GM23248 (cell line): Measurements from ENCODE around the gene AKAP14. TPM values are rescaled to one million over a fixed set of nuclear protein-coding genes. Genes with fewer than 3 reads are reported as not detected.
A peak's percentile ranks its signal among the peaks of the same experiment; 100 is the strongest.

ENCODE experiments used
- DNase-seq: peaks from one replicate; pipeline ENCODE4 v3.0.0-alpha.2; 2015
- H2AFZ ChIP-seq: fragments of 200-600 bp; sonication (generic); 2 replicates; pipeline ENCODE4 v1.6.1; 2016; ENCODE audit warnings: antibody characterized with exemption
- H3F3A ChIP-seq: fragments of 200-600 bp; sonication (generic); 2 replicates; pipeline ENCODE4 v1.6.1; 2016; ENCODE audit warnings: mild to moderate bottlenecking, antibody characterized with exemption, mixed run types; ENCODE audit not compliant: insufficient read depth
- H3K27ac ChIP-seq: fragments of 200-600 bp; sonication (generic); 2 replicates; pipeline ENCODE4 v1.5.1; 2016; ENCODE audit warnings: mild to moderate bottlenecking
- H3K27me3 ChIP-seq: fragments of 200-600 bp; sonication (generic); replicated peaks from 2 replicates; pipeline ENCODE4 v1.6.1; 2016; ENCODE audit warnings: mild to moderate bottlenecking; ENCODE audit not compliant: insufficient read depth
- H3K36me3 ChIP-seq: fragments of 200-600 bp; sonication (generic); 2 replicates; pipeline ENCODE4 v1.6.1; 2016; ENCODE audit warnings: low read depth, mild to moderate bottlenecking
- H3K4me1 ChIP-seq: fragments of 200-600 bp; sonication (generic); 2 replicates; pipeline ENCODE4 v1.6.1; 2016; ENCODE audit warnings: mild to moderate bottlenecking; ENCODE audit not compliant: insufficient read depth
- H3K4me2 ChIP-seq: fragments of 200-600 bp; sonication (generic); one replicate; pipeline ENCODE4 v1.6.1; 2016; ENCODE audit warnings: mild to moderate bottlenecking; ENCODE audit not compliant: unreplicated experiment
- H3K4me3 ChIP-seq: fragments of 200-600 bp; sonication (generic); 2 replicates; pipeline ENCODE4 v1.5.1; 2016; ENCODE audit warnings: mild to moderate bottlenecking
- H3K79me2 ChIP-seq: fragments of 200-600 bp; sonication (generic); 2 replicates; pipeline ENCODE4 v1.6.1; 2016; ENCODE audit warnings: mild to moderate bottlenecking; ENCODE audit not compliant: insufficient read depth
- H3K9ac ChIP-seq: fragments of 200-600 bp; sonication (generic); 2 replicates; pipeline ENCODE4 v1.6.1; 2016; ENCODE audit warnings: mild to moderate bottlenecking
- H3K9me2 ChIP-seq: fragments of 200-600 bp; sonication (generic); 2 replicates; pipeline ENCODE4 v1.6.1; 2016; ENCODE audit warnings: mixed run types, mild to moderate bottlenecking, moderate library complexity; ENCODE audit not compliant: insufficient read depth
- H3K9me3 ChIP-seq: fragments of 200-600 bp; sonication (generic); one replicate; pipeline ENCODE4 v1.6.1; 2017; ENCODE audit warnings: low read depth
- H4K20me1 ChIP-seq: fragments of 200-600 bp; sonication (generic); 2 replicates; pipeline ENCODE4 v1.6.0; 2016; ENCODE audit not compliant: insufficient read depth
- EZH2 ChIP-seq: fragments of 200-600 bp; sonication (generic); IDR thresholded peaks from 2 replicates; pipeline ENCODE4 v1.6.1; 2018; ENCODE audit warnings: antibody characterized with exemption, mild to moderate bottlenecking; ENCODE audit not compliant: insufficient read depth, poor library complexity, severe bottlenecking
- EZH2phosphoT487 ChIP-seq: fragments of 200-600 bp; sonication (generic); IDR thresholded peaks from 2 replicates; pipeline ENCODE4 v1.6.1; 2018; ENCODE audit warnings: antibody characterized with exemption, moderate library complexity, mild to moderate bottlenecking, low read depth; ENCODE audit not compliant: insufficient read depth
- WGBS, 2 experiments: methylation state at CpG; one replicate each; pipeline ENCODE4 v1.1.6; 2015 to 2017; ENCODE audit warnings: low lambda C conversion rate in 2 of 2, low coverage in 1 of 2; ENCODE audit errors: missing lambda C conversion rate in 2 of 2; 5-methylcytosine and 5-hydroxymethylcytosine counted together
- in situ Hi-C: fragments of 300-500 bp; cut with MboI; formaldehyde crosslinking; loops from 2 replicates; pipeline ENCODE4 v1.15.0; 2020
- polyA plus RNA-seq: library from polyadenylated mRNA; unstranded; fragments of >200 nt; fragmentation: Nextera tagmentation; extraction: Ambion mirVana; gene quantifications from 2 replicates; pipeline ENCODE4 v1.2.1, GENCODE V29; 2016
- total RNA-seq: library from RNA; depleted of rRNA; stranded (reverse); fragments of >200 nt; shearing (Covaris generic); gene quantifications from 2 replicates; pipeline ENCODE4 v1.2.3, GENCODE V29; 2014

AKAP14 gene
- total and polyA plus RNA-seq, 2 experiments from 2014 or later: not detected

GRCh38 chrX:119871245-119871598, 24.5 kb upstream of the AKAP14 start:
- Histone ChIP-seq H3K9me3 (no peaks in the 10 kb centered on the region), H3K27me3 (no peaks in the 10 kb centered on the region), H3K27ac (peak overlapping the region; percentile 98), H3K4me1 (peaks cover 7% of the 10 kb centered on the region; the same call in 1 of the 2 replicates), H3K4me2 (peak overlapping the region; percentile 73), H3F3A (no peaks in the 10 kb centered on the region), H3K79me2 (peaks cover 65% of the 10 kb centered on the region), H4K20me1 (no peaks in the 10 kb centered on the region), H3K4me3 (peak overlapping the region; percentile 93), H2AFZ (peak overlapping the region; percentile 92), H3K36me3 (no peaks in the 10 kb centered on the region; the same call in 1 of the 2 replicates), H3K9me2 (no peaks in the 10 kb centered on the region), H3K9ac (peak overlapping the region; percentile 100)
- 0% methylated on average over 19 to 26 of the region's 26 CpGs for WGBS, 2 experiments
- in situ Hi-C loops: no loop called here
- no peak for TF ChIP-seq EZH2
- TF ChIP-seq EZH2phosphoT487: no peak
- DNase-seq: no peak

GRCh38 chrX:119871599-119872395, 23.9 kb upstream of the AKAP14 start, which contains the start of the genes NDUFA1 and RNF113A:
NDUFA1 (plus strand) TSS chrX:119871832; CDS start chrX:119871912, 80 bp downstream.
RNF113A (minus strand) TSS chrX:119871733; CDS start chrX:119871613, 120 bp downstream.
- Histone ChIP-seq H2AFZ (peak within 1 kb of the TSS; percentile 92), H3K4me1 (peaks cover 7% of the 10 kb centered on the region; the same call in 1 of the 2 replicates), H3K4me3 (peak within 1 kb of the TSS; percentile 93), H3K79me2 (peaks cover 67% of the 10 kb centered on the region), H3K27ac (peak within 1 kb of the TSS; percentile 98), H3F3A (no peaks in the 10 kb centered on the region), H4K20me1 (no peaks in the 10 kb centered on the region), H3K9me2 (no peaks in the 10 kb centered on the region), H3K27me3 (no peaks in the 10 kb centered on the region), H3K36me3 (no peaks in the 10 kb centered on the region; the same call in 1 of the 2 replicates), H3K9me3 (no peaks in the 10 kb centered on the region), H3K4me2 (peak within 1 kb of the TSS; percentile 93), H3K9ac (peak within 1 kb of the TSS; percentile 100)
- peak; percentile 91 for DNase-seq
- no peak for TF ChIP-seq EZH2
- no peak for TF ChIP-seq EZH2phosphoT487
- in situ Hi-C loops: no loop called here
- WGBS, 2 experiments: 1 to 2% methylated on average over 51 to 54 of the region's 62 CpGs

GRCh38 chrX:119878740-119879139, 17.0 kb upstream of the AKAP14 start:
- H3K27ac ChIP-seq: no peak overlapping the region
- no peak overlapping the region for H3K9ac ChIP-seq
- no peaks in the 10 kb centered on the region for H3K4me1 ChIP-seq
- H4K20me1 ChIP-seq: no peaks in the 10 kb centered on the region
- H2AFZ ChIP-seq: no peak overlapping the region
- no peaks in the 10 kb centered on the region; the same call in 1 of the 2 replicates for H3K36me3 ChIP-seq
- no peak overlapping the region for H3K4me3 ChIP-seq
- in situ Hi-C loops: no loop called here
- no peaks in the 10 kb centered on the region for H3K9me3 ChIP-seq
- no peaks in the 10 kb centered on the region for H3K9me2 ChIP-seq
- WGBS, 2 experiments: 11 to 15% methylated on average over 2 of the region's 2 CpGs
- no peak for TF ChIP-seq EZH2
- H3F3A ChIP-seq: peaks cover 9% of the 10 kb centered on the region; the same call in 1 of the 2 replicates
- peaks cover 27% of the 10 kb centered on the region for H3K79me2 ChIP-seq
- H3K4me2 ChIP-seq: no peak overlapping the region
- no peaks in the 10 kb centered on the region for H3K27me3 ChIP-seq
- DNase-seq: no peak

GRCh38 chrX:119880076-119880475, 15.6 kb upstream of the AKAP14 start:
- DNase-seq: no peak
- 90 to 92% methylated on average over 5 of the region's 5 CpGs for WGBS, 2 experiments
- Histone ChIP-seq H3K9me2 (no peaks in the 10 kb centered on the region), H4K20me1 (no peaks in the 10 kb centered on the region), H3K4me1 (no peaks in the 10 kb centered on the region), H3K4me2 (no peak overlapping the region), H3K9ac (no peak overlapping the region), H3F3A (peaks cover 9% of the 10 kb centered on the region; the same call in 1 of the 2 replicates), H3K4me3 (no peak overlapping the region), H3K27ac (no peak overlapping the region), H3K27me3 (no peaks in the 10 kb centered on the region), H3K9me3 (no peaks in the 10 kb centered on the region), H3K79me2 (peaks cover 13% of the 10 kb centered on the region; the same call in 1 of the 2 replicates), H2AFZ (no peak overlapping the region), H3K36me3 (no peaks in the 10 kb centered on the region; the same call in 1 of the 2 replicates)
- in situ Hi-C loops: no loop called here
- no peak for TF ChIP-seq EZH2
- no peak for TF ChIP-seq EZH2phosphoT487
